GM12878 (cell line): Measurements from ENCODE around the gene GZF1. TPM values are rescaled to one million over a fixed set of nuclear protein-coding genes. Genes with fewer than 3 reads are reported as not detected.
A peak's percentile ranks its signal among the peaks of the same experiment; 100 is the strongest.

ENCODE experiments used
- ATAC-seq: fragments of 200-7000 bp; cut with Tn5 transposase; 3 replicates; pipeline ENCODE4 v1.9.1; 2020; ENCODE audit warnings: mild to moderate bottlenecking, moderate library complexity
- BruUV-seq: library from RNA; stranded (reverse); fragments of 400-500 nt; replicated peaks from 2 replicates; lab custom pipeline; 2021; lab: Mats Ljungman, UMichigan
- CTCF ChIA-PET: fragments of 300-600 bp; sonication (Branson Sonifier 250); formaldehyde crosslinking; extraction: SDS; loops from one replicate; lab custom pipeline; 2021; ENCODE audit warnings: inconsistent platforms; lab: Yijun Ruan, JAX
- POLR2A ChIA-PET: fragments of 350-600 bp; formaldehyde crosslinking; extraction: SDS; loops from one replicate; lab custom pipeline; 2021; ENCODE audit warnings: inconsistent platforms; lab: Charles Lee
- RAD21 ChIA-PET: fragments of 300-600 bp; sonication (Branson Sonifier 250); formaldehyde crosslinking; loops from one replicate; lab custom pipeline; 2023; ENCODE audit warnings: antibody characterized with exemption; ENCODE audit not compliant: unreplicated experiment; lab: Charles Lee
- SMC1A ChIA-PET: fragments of 300-600 bp; sonication (Branson Sonifier 250); formaldehyde crosslinking; loops from one replicate; lab custom pipeline; 2023; ENCODE audit not compliant: unreplicated experiment, uncharacterized antibody; lab: Charles Lee
- DNase-seq: peaks from one replicate; pipeline ENCODE4 v3.0.0-alpha.2; 2011; ENCODE audit warnings: low read depth, low spot score
- FAIRE-seq: peaks from 3 replicates; lab custom pipeline; 2011; peaks lifted over from hg19 to GRCh38; lab: Jason Lieb, UNC
- H2AFZ ChIP-seq: 2 replicates; pipeline ENCODE4 v1.6.0; 2011; ENCODE audit warnings: low read depth, low read length, control low read depth; ENCODE audit not compliant: control insufficient read depth
- H3K27ac ChIP-seq: 2 replicates; pipeline ENCODE4 v1.5.1; 2011; ENCODE audit warnings: control low read depth; ENCODE audit not compliant: control insufficient read depth, insufficient read depth
- H3K27me3 ChIP-seq, 2 experiments: replicated peaks in 1 of 2; 2 replicates each; pipeline versions ENCODE4 v1.6.0 to v1.6.1; 2011; ENCODE audit warnings: low read length in 1 of 2; ENCODE audit not compliant: control insufficient read depth in 2 of 2, insufficient read depth in 2 of 2
- H3K36me3 ChIP-seq, 2 experiments: 2 replicates each; pipeline ENCODE4 v1.5.1; 2011; ENCODE audit warnings: low read length in 1 of 2; ENCODE audit not compliant: control insufficient read depth in 2 of 2, insufficient read depth in 2 of 2
- H3K4me1 ChIP-seq: 2 replicates; pipeline ENCODE4 v1.6.1; 2011; ENCODE audit warnings: mild to moderate bottlenecking, low read length, moderate library complexity, mixed read lengths; ENCODE audit not compliant: control insufficient read depth, insufficient read depth
- H3K4me2 ChIP-seq: 2 replicates; pipeline ENCODE4 v1.6.0; 2011; ENCODE audit warnings: control low read depth; ENCODE audit not compliant: control insufficient read depth, insufficient read depth
- H3K4me3 ChIP-seq: fragments of 200-600 bp; sonication (generic); 2 replicates; pipeline ENCODE4 v1.5.1; 2016
- H3K79me2 ChIP-seq: 2 replicates; pipeline ENCODE4 v1.6.0; 2011; ENCODE audit warnings: low read length; ENCODE audit not compliant: control insufficient read depth, insufficient read depth
- H3K9ac ChIP-seq: 2 replicates; pipeline ENCODE4 v1.8.0; 2011; ENCODE audit warnings: low read length, control low read depth, mixed read lengths; ENCODE audit not compliant: control insufficient read depth, insufficient read depth
- H3K9me3 ChIP-seq: replicated peaks from 3 replicates; pipeline ENCODE4 v1.5.1; 2011; ENCODE audit warnings: mild to moderate bottlenecking, low read length; ENCODE audit not compliant: control insufficient read depth, insufficient read depth
- H4K20me1 ChIP-seq: 2 replicates; pipeline ENCODE4 v1.6.0; 2011; ENCODE audit not compliant: control insufficient read depth, insufficient read depth
- CEBPZ ChIP-seq: fragments of 150-350 bp; IDR thresholded peaks from 2 replicates; pipeline ENCODE4 v1.6.1; 2016; ENCODE audit warnings: low read depth, low read length
- CREB1 ChIP-seq: IDR thresholded peaks from 2 replicates; pipeline ENCODE4 v1.6.1; 2012; ENCODE audit warnings: low read depth, mild to moderate bottlenecking, inconsistent platforms
- IRF4 ChIP-seq: IDR thresholded peaks from 2 replicates; pipeline ENCODE4 v1.6.1; 2011; ENCODE audit warnings: low read depth, low read length
- JUNB ChIP-seq: IDR thresholded peaks from 2 replicates; pipeline ENCODE4 v1.6.1; 2016; ENCODE audit warnings: antibody characterized with exemption, mild to moderate bottlenecking
- MEF2A ChIP-seq: IDR thresholded peaks from 2 replicates; pipeline ENCODE4 v1.6.1; 2011; ENCODE audit warnings: low read depth, mild to moderate bottlenecking, low read length, moderate library complexity; ENCODE audit not compliant: insufficient read depth
- MEF2B ChIP-seq: fragments of 450-650 bp; IDR thresholded peaks from 2 replicates; pipeline ENCODE4 v1.6.1; 2018; ENCODE audit warnings: mild to moderate bottlenecking, moderate library complexity; ENCODE audit not compliant: partially characterized antibody, poor library complexity, severe bottlenecking
- NR2C2 ChIP-seq: IDR thresholded peaks from 2 replicates; pipeline ENCODE4 v1.6.1; 2011; ENCODE audit warnings: borderline replicate concordance, low read depth; ENCODE audit not compliant: control insufficient read depth, insufficient read length
- TAF1 ChIP-seq: IDR thresholded peaks from 2 replicates; pipeline ENCODE4 v1.6.1; 2011; ENCODE audit warnings: mild to moderate bottlenecking, low read depth, low read length, borderline replicate concordance
- TCF12 ChIP-seq: IDR thresholded peaks from 2 replicates; pipeline ENCODE4 v1.6.1; 2011; ENCODE audit warnings: low read depth, mild to moderate bottlenecking, low read length
- ZBTB11 ChIP-seq: fragments of 450-650 bp; formaldehyde crosslinking; IDR thresholded peaks from 2 replicates; pipeline ENCODE4 v1.5.0; 2022; ENCODE audit warnings: mild to moderate bottlenecking, missing genetic modification characterization
- in situ Hi-C: fragments of 300-500 bp; cut with MboI; formaldehyde crosslinking; loops from 9 replicates; pipeline ENCODE4 v1.14.3; 2018; ENCODE audit warnings: mixed read lengths
- intact Hi-C: fragments of 100-400 bp; cut with micrococcal nuclease; formaldehyde crosslinking; loops from one replicate; pipeline ENCODE4 v1.14.2; 2022; ENCODE audit not compliant: unreplicated experiment
- polyA plus RNA-seq, 11 experiments: library from polyadenylated mRNA; depleted of rRNA in 4 of 11; unstranded in 6 of 11; stranded (reverse) in 5 of 11; fragments of >200 nt; fragmentation: Nextera tagmentation in 4 of 11; fragmentation: Illumina TruSeq in 1 of 11; extraction: Ambion mirVana in 4 of 11; extraction: Trizol in 1 of 11; gene quantifications; 1 replicate in 1 of 11; 2 replicates in 10 of 11; pipeline versions ENCODE4 v1.2.1 to v1.2.3, GENCODE V29; 2011 to 2016; ENCODE audit warnings: inconsistent platforms in 2 of 11, missing spikeins in 2 of 11, low read depth in 1 of 11
- total RNA-seq, 4 experiments: library from RNA; depleted of rRNA in 3 of 4; stranded (reverse); fragments of >200 nt in 3 of 4; fragmentation: Illumina TruSeq in 1 of 4; extraction: Trizol in 1 of 4; gene quantifications; 2 replicates each; pipeline versions ENCODE4 v1.2.1 to v1.2.3, GENCODE V29; 2013 to 2021
- TF ChIP-seq, protein P1 (sequence below): fragments of 450-650 bp; IDR thresholded peaks from 2 replicates; pipeline ENCODE4 v1.6.1; 2017; ENCODE audit warnings: mild to moderate bottlenecking, low read depth, inconsistent platforms; ENCODE audit not compliant: poor library complexity, severe bottlenecking
- TF ChIP-seq, protein P2 (sequence below): IDR thresholded peaks from 2 replicates; pipeline ENCODE4 v1.6.1; 2012; ENCODE audit warnings: low read depth, low read length, improper control_type of control experiment

The GZF1 gene
- total and polyA plus RNA-seq, 10 of the 15 experiments (the other 5 are each of a cell fraction or from before 2014, with no cell fraction given): 2.2 to 19.5 (median 9.7) TPM

- TF ChIP-seq, protein P1, sequence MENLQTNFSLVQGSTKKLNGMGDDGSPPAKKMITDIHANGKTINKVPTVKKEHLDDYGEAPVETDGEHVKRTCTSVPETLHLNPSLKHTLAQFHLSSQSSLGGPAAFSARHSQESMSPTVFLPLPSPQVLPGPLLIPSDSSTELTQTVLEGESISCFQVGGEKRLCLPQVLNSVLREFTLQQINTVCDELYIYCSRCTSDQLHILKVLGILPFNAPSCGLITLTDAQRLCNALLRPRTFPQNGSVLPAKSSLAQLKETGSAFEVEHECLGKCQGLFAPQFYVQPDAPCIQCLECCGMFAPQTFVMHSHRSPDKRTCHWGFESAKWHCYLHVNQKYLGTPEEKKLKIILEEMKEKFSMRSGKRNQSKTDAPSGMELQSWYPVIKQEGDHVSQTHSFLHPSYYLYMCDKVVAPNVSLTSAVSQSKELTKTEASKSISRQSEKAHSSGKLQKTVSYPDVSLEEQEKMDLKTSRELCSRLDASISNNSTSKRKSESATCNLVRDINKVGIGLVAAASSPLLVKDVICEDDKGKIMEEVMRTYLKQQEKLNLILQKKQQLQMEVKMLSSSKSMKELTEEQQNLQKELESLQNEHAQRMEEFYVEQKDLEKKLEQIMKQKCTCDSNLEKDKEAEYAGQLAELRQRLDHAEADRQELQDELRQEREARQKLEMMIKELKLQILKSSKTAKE: peak; percentile 36
- TF ChIP-seq ZBTB11 (no peak; the same call in 1 of the 2 replicates), MEF2B (peak; percentile 19), NR2C2 (no peak)
These were observed 4.4 kb downstream of the GZF1 start (continued) for GRCh38 chr20:23366384-23366783.

DNA sequence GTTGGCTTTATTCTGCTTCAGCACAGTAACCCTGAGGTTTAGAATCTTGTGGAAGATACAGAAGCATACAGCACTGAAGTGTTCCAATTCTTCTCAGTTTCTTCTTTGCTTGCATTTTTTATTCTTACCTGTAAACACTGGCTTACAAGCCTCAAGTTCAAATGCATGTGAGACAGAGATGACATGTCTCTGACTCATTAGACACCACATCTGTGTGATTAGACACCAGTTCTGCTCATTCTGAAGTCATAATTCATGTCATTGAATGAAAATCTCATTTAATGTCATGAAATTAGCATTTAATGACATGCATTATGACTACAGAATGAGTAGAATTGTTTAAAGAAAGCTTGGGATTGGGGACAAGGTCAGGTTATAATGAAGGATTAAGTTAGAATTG, 5.8 kb downstream of the GZF1 start:
- peaks cover 9 to 27% of the 10 kb centered on the region in 2 experiments for H3K36me3 ChIP-seq
- no TSS peak for BruUV-seq
- H3K27ac ChIP-seq: no peak overlapping the region
- no peak overlapping the region for H2AFZ ChIP-seq
- intact Hi-C loops: no loop called here
- H3K4me2 ChIP-seq: peak overlapping the region; percentile 35; the same call in 1 of the 2 replicates
- H3K79me2 ChIP-seq: peaks cover 46% of the 10 kb centered on the region
- ChIA-PET CTCF (interaction anchor here (0.6 to 1.3 kb wide), 3 partner anchors 18 to 1029 kb away, joined by 3 to 6 read pairs (median 3); partner anchors contain the start of gene NXT1), SMC1A (interaction anchor here (1.1 to 2.3 kb wide), 4 partner anchors 9 to 49 kb away, joined by 3 to 7 read pairs (median 4); no protein-coding TSS in a partner anchor), POLR2A (interaction anchor here (1.3 kb wide), 1 partner anchor 18 kb away, joined by 3 read pairs; no protein-coding TSS in a partner anchor), RAD21 (interaction anchor here (1.8 kb wide), 1 partner anchor 17 kb away, joined by 12 read pairs; the partner anchor contains the start of gene NXT1)
- no peak for DNase-seq
- H3K4me1 ChIP-seq: peaks cover 16% of the 10 kb centered on the region
- H4K20me1 ChIP-seq: no peaks in the 10 kb centered on the region
- FAIRE-seq: no peak
- in situ Hi-C loops: loop anchor here (25.0 kb wide), 2 partner anchors 1695 to 1895 kb away; partner anchors contain the start of gene ACSS1
- no peak overlapping the region for H3K9ac ChIP-seq
- ATAC-seq: no peak
- no peaks in the 10 kb centered on the region for H3K27me3 ChIP-seq
- H3K9me3 ChIP-seq: no peaks in the 10 kb centered on the region
- no peak overlapping the region for H3K4me3 ChIP-seq
- TF ChIP-seq TAF1 (no peak), CREB1 (no peak), MEF2A (no peak), CEBPZ (no peak), IRF4 (no peak), JUNB (no peak), TCF12 (no peak)
- TF ChIP-seq, protein P2, sequence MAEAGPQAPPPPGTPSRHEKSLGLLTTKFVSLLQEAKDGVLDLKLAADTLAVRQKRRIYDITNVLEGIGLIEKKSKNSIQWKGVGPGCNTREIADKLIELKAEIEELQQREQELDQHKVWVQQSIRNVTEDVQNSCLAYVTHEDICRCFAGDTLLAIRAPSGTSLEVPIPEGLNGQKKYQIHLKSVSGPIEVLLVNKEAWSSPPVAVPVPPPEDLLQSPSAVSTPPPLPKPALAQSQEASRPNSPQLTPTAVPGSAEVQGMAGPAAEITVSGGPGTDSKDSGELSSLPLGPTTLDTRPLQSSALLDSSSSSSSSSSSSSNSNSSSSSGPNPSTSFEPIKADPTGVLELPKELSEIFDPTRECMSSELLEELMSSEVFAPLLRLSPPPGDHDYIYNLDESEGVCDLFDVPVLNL: no peak
